ENCODE measurements around the gene SUCLG1.
A peak's percentile ranks its signal among the peaks of the same experiment; 100 is the strongest.
"Not testable (repeated sequence)": the region's sequence is repeated elsewhere in the genome, so short reads cannot be mapped to it uniquely, and the experiment has no call there.

The SUCLG1 gene

DNA sequence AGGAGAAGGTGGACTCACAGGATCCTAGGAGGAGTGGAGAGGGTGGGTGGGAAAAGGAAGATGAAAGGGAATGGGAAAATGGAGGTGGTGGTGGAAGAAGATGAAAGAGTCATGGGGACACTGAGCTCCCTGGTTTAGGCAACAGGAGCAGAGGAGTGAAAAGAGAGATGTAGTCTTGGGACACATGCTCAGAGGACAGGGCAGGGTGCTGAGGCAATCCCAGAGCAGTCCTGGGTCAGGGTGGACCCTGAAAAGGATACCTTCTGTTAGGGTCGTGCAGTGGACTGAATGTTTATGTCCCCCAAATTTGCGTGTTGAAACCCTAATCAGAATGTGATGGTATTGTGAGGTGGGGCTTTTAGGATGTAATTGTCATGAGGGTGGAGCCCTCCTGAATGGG, 37.9 kb downstream of the SUCLG1 start:
- no peak for DNase-seq (ENCODE audit: low read depth)
- no peak overlapping the region for H3K4me3 ChIP-seq (ENCODE audit: control insufficient read depth, low read depth, low read length)
- TF ChIP-seq, protein P1, sequence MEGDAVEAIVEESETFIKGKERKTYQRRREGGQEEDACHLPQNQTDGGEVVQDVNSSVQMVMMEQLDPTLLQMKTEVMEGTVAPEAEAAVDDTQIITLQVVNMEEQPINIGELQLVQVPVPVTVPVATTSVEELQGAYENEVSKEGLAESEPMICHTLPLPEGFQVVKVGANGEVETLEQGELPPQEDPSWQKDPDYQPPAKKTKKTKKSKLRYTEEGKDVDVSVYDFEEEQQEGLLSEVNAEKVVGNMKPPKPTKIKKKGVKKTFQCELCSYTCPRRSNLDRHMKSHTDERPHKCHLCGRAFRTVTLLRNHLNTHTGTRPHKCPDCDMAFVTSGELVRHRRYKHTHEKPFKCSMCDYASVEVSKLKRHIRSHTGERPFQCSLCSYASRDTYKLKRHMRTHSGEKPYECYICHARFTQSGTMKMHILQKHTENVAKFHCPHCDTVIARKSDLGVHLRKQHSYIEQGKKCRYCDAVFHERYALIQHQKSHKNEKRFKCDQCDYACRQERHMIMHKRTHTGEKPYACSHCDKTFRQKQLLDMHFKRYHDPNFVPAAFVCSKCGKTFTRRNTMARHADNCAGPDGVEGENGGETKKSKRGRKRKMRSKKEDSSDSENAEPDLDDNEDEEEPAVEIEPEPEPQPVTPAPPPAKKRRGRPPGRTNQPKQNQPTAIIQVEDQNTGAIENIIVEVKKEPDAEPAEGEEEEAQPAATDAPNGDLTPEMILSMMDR (conservative IDR thresholded peaks at IDR 0.05; ENCODE audit: control insufficient read depth, insufficient read depth, low read depth, low read length) = no peak

GRCh38 chr2:84417453-84418145, 41.5 kb downstream of the SUCLG1 start:
- no peak overlapping the region for H3K4me3 ChIP-seq (ENCODE audit: control insufficient read depth, low read depth, low read length)
- peak; percentile 18 for DNase-seq (ENCODE audit: low read depth)
- TF ChIP-seq, protein P1 (conservative IDR thresholded peaks at IDR 0.05; ENCODE audit: control insufficient read depth, insufficient read depth, low read depth, low read length) = no peak

DNA sequence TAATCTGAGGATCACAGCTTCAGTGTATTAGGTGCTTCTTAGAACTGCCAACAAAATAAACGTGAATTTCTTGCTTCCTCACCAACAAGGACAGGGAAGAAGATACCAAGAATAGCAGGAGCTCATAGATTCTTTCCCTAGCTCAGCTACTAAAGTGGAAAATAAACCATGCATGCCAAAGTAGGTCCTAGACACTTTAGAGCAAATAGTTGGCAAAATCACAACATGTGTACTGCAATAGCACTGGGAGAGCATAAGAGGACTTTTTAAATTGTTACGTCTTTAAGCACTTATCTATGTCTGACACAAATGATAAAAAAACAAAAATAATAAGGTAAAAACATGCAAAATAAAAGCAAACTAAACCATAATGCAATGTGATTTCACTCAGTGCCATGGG, 49.5 kb downstream of the SUCLG1 start:
- no peak overlapping the region for H3K4me3 ChIP-seq (ENCODE audit: control insufficient read depth, low read depth, low read length)
- DNase-seq (ENCODE audit: low read depth) = no peak
- TF ChIP-seq, protein P1 (conservative IDR thresholded peaks at IDR 0.05; ENCODE audit: control insufficient read depth, insufficient read depth, low read depth, low read length) = no peak

DNA sequence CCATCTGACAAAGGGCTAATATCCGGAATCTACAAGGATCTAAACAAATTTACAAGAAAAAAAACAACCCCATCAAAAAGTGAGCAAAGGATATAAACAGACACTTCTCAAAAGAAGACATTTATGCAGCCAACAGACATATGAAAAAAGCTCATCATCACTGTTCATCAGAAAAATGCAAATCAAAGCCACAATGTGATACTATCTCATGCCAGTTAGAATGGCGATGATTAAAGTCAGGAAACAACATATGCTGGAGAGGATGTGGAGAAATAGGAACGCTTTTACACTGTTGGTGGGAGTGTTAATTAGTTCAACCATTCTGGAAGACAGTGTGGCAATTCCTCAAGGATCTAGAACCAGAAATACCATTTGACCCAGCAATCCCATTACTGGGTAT, 57.0 kb downstream of the SUCLG1 start:
- H3K4me3 ChIP-seq (ENCODE audit: control insufficient read depth, low read depth, low read length); DNase-seq (ENCODE audit: low read depth): not testable (repeated sequence)

DNA sequence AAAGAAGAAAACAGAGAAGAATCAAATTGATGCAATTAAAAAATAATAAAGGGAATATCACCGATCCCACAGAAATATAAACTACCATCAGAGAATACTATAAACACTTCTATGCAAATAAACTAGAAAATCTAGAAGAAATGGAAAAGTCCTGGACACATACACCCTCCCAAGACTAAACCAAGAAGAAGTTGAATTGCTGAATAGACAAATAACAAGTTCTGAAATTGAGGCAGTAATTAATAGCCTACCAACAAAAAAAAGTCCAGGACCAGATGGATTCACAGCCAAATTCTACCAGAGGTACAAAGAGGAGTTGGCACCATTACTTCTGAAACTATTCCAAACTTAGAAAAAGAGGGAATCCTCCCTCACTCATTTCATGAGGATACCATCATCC, 59.2 kb downstream of the SUCLG1 start:
- DNase-seq (ENCODE audit: low read depth); H3K4me3 ChIP-seq (ENCODE audit: control insufficient read depth, low read depth, low read length): not testable (repeated sequence)

- DNase-seq (ENCODE audit: low read depth) = peak; percentile 56
- TF ChIP-seq, protein P1 (conservative IDR thresholded peaks at IDR 0.05; ENCODE audit: control insufficient read depth, insufficient read depth, low read depth, low read length) = no peak
- H3K4me3 ChIP-seq (ENCODE audit: control insufficient read depth, low read depth, low read length) = no peak overlapping the region
Measured at GRCh38 chr2:84395820-84396219, 63.3 kb downstream of the SUCLG1 start.

DNA sequence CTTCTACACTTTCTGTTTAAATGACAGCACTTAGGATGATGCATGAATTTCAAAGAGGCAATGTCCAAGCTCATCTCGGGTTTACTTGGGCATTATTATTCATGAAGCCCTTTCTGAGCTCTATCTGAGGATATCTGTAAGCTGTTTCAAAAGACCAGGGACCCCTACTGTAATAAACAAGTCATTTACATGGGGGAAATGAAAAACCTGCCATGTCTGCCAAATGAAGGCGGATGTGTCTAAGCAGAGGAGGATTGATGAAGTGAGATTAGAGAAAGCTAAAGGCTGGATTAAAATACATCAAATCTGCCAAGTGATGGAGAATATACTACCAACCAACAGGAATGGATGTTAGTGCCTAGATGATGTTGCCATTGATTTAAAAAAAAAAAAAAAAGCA, 64.5 kb downstream of the SUCLG1 start:
- DNase-seq (ENCODE audit: low read depth) = no peak
- no peak overlapping the region for H3K4me3 ChIP-seq (ENCODE audit: control insufficient read depth, low read depth, low read length)
- TF ChIP-seq, protein P1 (conservative IDR thresholded peaks at IDR 0.05; ENCODE audit: control insufficient read depth, insufficient read depth, low read depth, low read length) = no peak

DNA sequence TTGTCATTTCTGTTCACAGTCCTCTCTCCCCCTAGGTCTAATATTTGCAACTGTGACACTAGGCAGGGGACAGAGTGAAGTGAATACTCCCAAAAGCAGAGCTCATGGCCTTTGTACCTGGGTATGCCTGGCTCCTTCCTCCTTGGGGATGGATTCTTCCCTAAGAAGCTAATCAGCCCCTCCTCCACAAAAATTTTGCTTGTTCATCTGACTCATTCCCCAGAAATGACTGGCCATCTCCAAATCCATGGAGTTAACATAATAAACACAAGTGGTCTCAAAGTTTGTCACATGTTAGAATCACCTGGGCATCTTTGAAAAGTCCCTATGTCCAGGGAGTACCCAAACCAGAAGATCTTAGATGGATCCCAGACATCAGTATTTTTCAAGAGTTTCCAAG, 65.3 kb downstream of the SUCLG1 start:
- H3K4me3 ChIP-seq (ENCODE audit: control insufficient read depth, low read depth, low read length) = no peak overlapping the region
- TF ChIP-seq, protein P1 (conservative IDR thresholded peaks at IDR 0.05; ENCODE audit: control insufficient read depth, insufficient read depth, low read depth, low read length) = no peak
- DNase-seq (ENCODE audit: low read depth) = no peak
